GM19468 (cell line): ENCODE results near the gene SPAG16.

Source experiments
- ATAC-seq: cut with Tn5 transposase; IDR thresholded peaks from one replicate; pipeline ENCODE4 v1.9.1; 2021; ENCODE audit warnings: mild to moderate bottlenecking, moderate library complexity, moderate number of reproducible peaks; ENCODE audit not compliant: unreplicated experiment; ENCODE audit errors: extremely low read depth

Gene SPAG16

GRCh38 chr2:214203744-214204289 lies 919.6 kb downstream of the SPAG16 start:
- no peak for ATAC-seq

GRCh38 chr2:214215107-214215506 lies 930.8 kb downstream of the SPAG16 start:
- no peak for ATAC-seq

- no peak for ATAC-seq
Measured at GRCh38 chr2:214217136-214217535, 932.9 kb downstream of the SPAG16 start.

- no peak for ATAC-seq
Measured at GRCh38 chr2:214217599-214217998, 933.3 kb downstream of the SPAG16 start.

- no peak for ATAC-seq
Measured at GRCh38 chr2:214220251-214220650, 936.0 kb downstream of the SPAG16 start.

- no peak for ATAC-seq
Measured at GRCh38 chr2:214226061-214226460, 941.8 kb downstream of the SPAG16 start.

- no peak for ATAC-seq
Measured at GRCh38 chr2:214232271-214232670, 948.0 kb downstream of the SPAG16 start.

GRCh38 chr2:214233164-214233563 lies 948.9 kb downstream of the SPAG16 start:
- no peak for ATAC-seq

GRCh38 chr2:214242797-214243196 lies 958.5 kb downstream of the SPAG16 start:
- no peak for ATAC-seq

- ATAC-seq = no peak
Measured at GRCh38 chr2:214244847-214245246, 960.6 kb downstream of the SPAG16 start.

- ATAC-seq = no peak
Measured at GRCh38 chr2:214246417-214246816, 962.2 kb downstream of the SPAG16 start.

- no peak for ATAC-seq
Measured at GRCh38 chr2:214247531-214247930, 963.3 kb downstream of the SPAG16 start.

- no peak for ATAC-seq
Measured at GRCh38 chr2:214255046-214255445, 970.8 kb downstream of the SPAG16 start.

- no peak for ATAC-seq
Measured at GRCh38 chr2:214261683-214262082, 977.4 kb downstream of the SPAG16 start.

GRCh38 chr2:214264171-214264570 lies 979.9 kb downstream of the SPAG16 start:
- ATAC-seq = no peak

GRCh38 chr2:214265991-214266489 lies 981.8 kb downstream of the SPAG16 start:
- ATAC-seq = no peak

GRCh38 chr2:214277880-214278279 lies 993.6 kb downstream of the SPAG16 start:
- no peak for ATAC-seq

GRCh38 chr2:214286011-214286410 lies 1001.7 kb downstream of the SPAG16 start:
- ATAC-seq = no peak

- ATAC-seq = no peak
Measured at GRCh38 chr2:214293593-214293992, 1009.3 kb downstream of the SPAG16 start.

- ATAC-seq = no peak
Measured at GRCh38 chr2:214294426-214294825, 1010.2 kb downstream of the SPAG16 start.

GRCh38 chr2:214297423-214297822 lies 1013.2 kb downstream of the SPAG16 start:
- ATAC-seq = no peak

- ATAC-seq = peak; percentile 39
Measured at GRCh38 chr2:214310319-214310718, 1026.1 kb downstream of the SPAG16 start.
